Progenitor cell of endocrine pancreas (in vitro differentiated cells): ENCODE results near the gene LRRC72. TPM values are rescaled to one million over a fixed set of nuclear protein-coding genes. Genes with fewer than 3 reads are reported as not detected.
A peak's percentile ranks its signal among the peaks of the same experiment; 100 is the strongest.

Experiments
- DNase-seq: peaks from one replicate; pipeline ENCODE4 v3.0.0; 2021; ENCODE audit warnings: low spot score; ENCODE audit not compliant: unreplicated experiment
- H3K27ac Mint-ChIP-seq: 2 replicates; pipeline ENCODE4 v1.8.0; 2021; ENCODE audit warnings: mild to moderate bottlenecking, moderate library complexity, mixed read lengths
- H3K27me3 Mint-ChIP-seq: 2 replicates; pipeline ENCODE4 v1.8.0; 2021; ENCODE audit warnings: mixed read lengths
- H3K36me3 Mint-ChIP-seq: 2 replicates; pipeline ENCODE4 v1.8.0; 2022; ENCODE audit warnings: mixed read lengths; ENCODE audit not compliant: insufficient read depth
- H3K4me1 Mint-ChIP-seq: 2 replicates; pipeline ENCODE4 v1.8.0; 2021; ENCODE audit warnings: low read depth, mixed read lengths
- H3K4me3 Mint-ChIP-seq: 2 replicates; pipeline ENCODE4 v1.8.0; 2021; ENCODE audit warnings: low read depth, mild to moderate bottlenecking, moderate library complexity, mixed read lengths
- H3K9me3 Mint-ChIP-seq: 2 replicates; pipeline ENCODE4 v1.8.0; 2021; ENCODE audit warnings: low read depth, mixed read lengths
- CTCF ChIP-seq: fragments of 200-600 bp; sonication (generic); IDR thresholded peaks from one replicate; pipeline ENCODE4 v1.5.0; 2021; ENCODE audit warnings: antibody characterized with exemption, mild to moderate bottlenecking; ENCODE audit not compliant: unreplicated experiment
- total RNA-seq: library from RNA; stranded (reverse); gene quantifications from 2 replicates; pipeline ENCODE4 v1.2.1, GENCODE V29; 2021

LRRC72 gene
- total RNA-seq, 1 donor from 2014 or later, result not detected

GRCh38 chr7:16587790-16588189, 61.2 kb downstream of the LRRC72 start:
- no peak for DNase-seq
- no peak for TF ChIP-seq CTCF
- Mint-ChIP-seq H3K9me3 (peaks cover 5% of the 10 kb centered on the region), H3K4me1 (no peaks in the 10 kb centered on the region), H3K27ac (no peak overlapping the region), H3K4me3 (peak overlapping the region; percentile 6), H3K36me3 (no peaks in the 10 kb centered on the region), H3K27me3 (no peaks in the 10 kb centered on the region)

DNA sequence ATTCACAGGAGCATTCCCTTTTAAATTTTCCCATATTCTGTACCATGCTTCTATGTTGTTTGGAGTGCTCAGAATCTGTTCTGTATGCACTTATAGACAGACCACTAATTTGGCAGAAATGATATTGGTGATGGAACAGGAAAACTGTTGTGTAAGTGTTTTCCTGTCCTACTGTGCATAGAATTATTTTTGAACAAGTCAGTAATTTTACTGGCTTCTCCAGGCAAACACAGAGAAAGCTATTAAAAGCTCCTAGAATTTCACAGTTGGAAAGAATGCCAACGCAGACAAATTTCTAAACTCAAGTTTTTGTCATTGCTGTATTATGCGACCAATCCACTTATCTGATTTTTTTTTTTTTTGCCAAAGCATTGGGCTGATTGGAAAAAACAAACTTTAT, 63.3 kb downstream of the LRRC72 start:
- DNase-seq, result no peak
- TF ChIP-seq CTCF, result no peak
- Mint-ChIP-seq H3K27ac (no peak overlapping the region), H3K27me3 (no peaks in the 10 kb centered on the region), H3K9me3 (peaks cover 5% of the 10 kb centered on the region), H3K4me3 (no peak overlapping the region), H3K4me1 (no peaks in the 10 kb centered on the region), H3K36me3 (peaks cover 3% of the 10 kb centered on the region)

- no peaks in the 10 kb centered on the region for H3K27me3 Mint-ChIP-seq
- DNase-seq, result no peak
- H3K36me3 Mint-ChIP-seq, result peaks cover 3% of the 10 kb centered on the region
- H3K4me3 Mint-ChIP-seq, result no peak overlapping the region
- no peak overlapping the region for H3K27ac Mint-ChIP-seq
- H3K4me1 Mint-ChIP-seq, result peaks cover 2% of the 10 kb centered on the region
- H3K9me3 Mint-ChIP-seq, result peaks cover 5% of the 10 kb centered on the region
- no peak for TF ChIP-seq CTCF
These were observed 63.8 kb downstream of the LRRC72 start for GRCh38 chr7:16590424-16590823.

DNA sequence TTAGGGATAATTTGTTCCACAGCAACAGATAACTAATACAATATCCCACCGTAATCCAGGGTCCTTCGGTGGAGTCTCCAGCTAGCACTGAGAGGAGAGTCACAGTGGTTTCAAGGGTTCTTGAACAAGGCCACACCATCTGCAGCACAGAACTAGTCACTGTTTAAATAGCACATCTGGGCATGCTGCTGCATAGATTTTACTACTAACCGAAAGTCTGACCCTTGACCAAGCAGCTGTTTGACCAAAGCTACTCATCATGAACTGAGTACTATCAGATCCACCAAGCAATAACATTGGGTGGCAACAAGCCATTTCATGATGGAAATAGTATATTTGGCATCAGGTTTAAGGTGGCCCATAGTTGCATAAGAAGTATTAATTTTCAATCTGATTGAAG, 65.8 kb downstream of the LRRC72 start:
- TF ChIP-seq CTCF, result no peak
- Mint-ChIP-seq H3K4me1 (peaks cover 6% of the 10 kb centered on the region), H3K4me3 (no peak overlapping the region), H3K27me3 (no peaks in the 10 kb centered on the region), H3K36me3 (peaks cover 3% of the 10 kb centered on the region), H3K27ac (no peak overlapping the region), H3K9me3 (no peaks in the 10 kb centered on the region)
- DNase-seq, result no peak

- H3K27ac Mint-ChIP-seq, result no peak overlapping the region
- DNase-seq, result no peak
- H3K36me3 Mint-ChIP-seq, result peaks cover 3% of the 10 kb centered on the region
- H3K4me1 Mint-ChIP-seq, result peaks cover 6% of the 10 kb centered on the region
- H3K27me3 Mint-ChIP-seq, result no peaks in the 10 kb centered on the region
- H3K4me3 Mint-ChIP-seq, result no peak overlapping the region
- TF ChIP-seq CTCF, result no peak
- H3K9me3 Mint-ChIP-seq, result no peaks in the 10 kb centered on the region
These were observed 67.4 kb downstream of the LRRC72 start for GRCh38 chr7:16594061-16594460.
